GM12874 (cell line): ENCODE measurements around the gene CXorf58.
A peak's percentile ranks its signal among the peaks of the same experiment; 100 is the strongest.

Experiments
- TF ChIP-seq, protein P1 (sequence below): IDR thresholded peaks from 2 replicates; pipeline ENCODE4 v1.5.1; 2011; ENCODE audit warnings: low read depth, mild to moderate bottlenecking, control low read depth, low read length, moderate library complexity; ENCODE audit not compliant: insufficient read depth

CXorf58 gene

DNA sequence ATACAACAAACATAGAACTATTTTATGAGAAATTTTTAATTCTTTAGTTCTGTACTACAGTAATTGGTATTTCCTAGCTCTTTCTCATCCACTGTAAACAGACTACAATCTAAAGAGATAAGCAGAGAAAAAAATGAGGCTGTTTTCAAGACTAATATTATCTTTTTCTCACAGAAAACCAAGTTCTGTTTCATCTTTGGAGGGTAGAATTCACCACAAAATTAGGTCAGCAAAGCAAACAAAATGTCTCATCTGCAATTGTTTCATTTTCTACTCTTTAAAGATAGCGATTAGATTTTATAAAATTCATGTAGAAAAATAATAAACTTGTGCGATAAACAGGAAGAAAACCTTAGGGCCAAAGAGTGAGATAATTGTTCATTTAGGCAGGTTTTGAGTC, 10.8 kb upstream of the CXorf58 start:
- TF ChIP-seq, protein P1, sequence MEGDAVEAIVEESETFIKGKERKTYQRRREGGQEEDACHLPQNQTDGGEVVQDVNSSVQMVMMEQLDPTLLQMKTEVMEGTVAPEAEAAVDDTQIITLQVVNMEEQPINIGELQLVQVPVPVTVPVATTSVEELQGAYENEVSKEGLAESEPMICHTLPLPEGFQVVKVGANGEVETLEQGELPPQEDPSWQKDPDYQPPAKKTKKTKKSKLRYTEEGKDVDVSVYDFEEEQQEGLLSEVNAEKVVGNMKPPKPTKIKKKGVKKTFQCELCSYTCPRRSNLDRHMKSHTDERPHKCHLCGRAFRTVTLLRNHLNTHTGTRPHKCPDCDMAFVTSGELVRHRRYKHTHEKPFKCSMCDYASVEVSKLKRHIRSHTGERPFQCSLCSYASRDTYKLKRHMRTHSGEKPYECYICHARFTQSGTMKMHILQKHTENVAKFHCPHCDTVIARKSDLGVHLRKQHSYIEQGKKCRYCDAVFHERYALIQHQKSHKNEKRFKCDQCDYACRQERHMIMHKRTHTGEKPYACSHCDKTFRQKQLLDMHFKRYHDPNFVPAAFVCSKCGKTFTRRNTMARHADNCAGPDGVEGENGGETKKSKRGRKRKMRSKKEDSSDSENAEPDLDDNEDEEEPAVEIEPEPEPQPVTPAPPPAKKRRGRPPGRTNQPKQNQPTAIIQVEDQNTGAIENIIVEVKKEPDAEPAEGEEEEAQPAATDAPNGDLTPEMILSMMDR, result no peak

DNA sequence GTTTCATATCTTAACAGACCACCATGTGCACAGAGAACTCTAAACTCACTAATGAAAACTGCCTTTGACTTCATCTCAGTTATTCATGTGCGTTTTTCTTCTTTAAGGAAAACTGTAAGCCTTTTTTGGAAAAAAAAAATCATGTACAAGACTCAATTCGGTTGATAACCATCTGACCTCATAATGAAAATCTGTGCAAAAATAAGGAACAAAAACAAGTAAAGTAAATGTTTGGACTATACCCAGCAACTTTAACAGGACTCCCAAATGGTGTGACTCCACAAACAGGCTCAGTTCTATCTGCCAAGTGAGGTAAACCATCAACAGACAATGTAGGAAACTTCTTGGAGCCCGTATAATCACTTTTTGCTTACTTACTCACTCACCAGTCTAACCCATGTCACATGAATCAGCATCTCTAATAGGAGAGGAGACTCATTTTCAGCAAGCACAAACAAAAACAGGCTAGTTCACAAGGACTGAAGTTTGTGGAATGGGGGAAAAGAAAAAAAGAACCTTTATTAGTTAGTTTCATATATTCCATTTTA, 9.3 kb upstream of the CXorf58 start:
- TF ChIP-seq, protein P1, result no peak

DNA sequence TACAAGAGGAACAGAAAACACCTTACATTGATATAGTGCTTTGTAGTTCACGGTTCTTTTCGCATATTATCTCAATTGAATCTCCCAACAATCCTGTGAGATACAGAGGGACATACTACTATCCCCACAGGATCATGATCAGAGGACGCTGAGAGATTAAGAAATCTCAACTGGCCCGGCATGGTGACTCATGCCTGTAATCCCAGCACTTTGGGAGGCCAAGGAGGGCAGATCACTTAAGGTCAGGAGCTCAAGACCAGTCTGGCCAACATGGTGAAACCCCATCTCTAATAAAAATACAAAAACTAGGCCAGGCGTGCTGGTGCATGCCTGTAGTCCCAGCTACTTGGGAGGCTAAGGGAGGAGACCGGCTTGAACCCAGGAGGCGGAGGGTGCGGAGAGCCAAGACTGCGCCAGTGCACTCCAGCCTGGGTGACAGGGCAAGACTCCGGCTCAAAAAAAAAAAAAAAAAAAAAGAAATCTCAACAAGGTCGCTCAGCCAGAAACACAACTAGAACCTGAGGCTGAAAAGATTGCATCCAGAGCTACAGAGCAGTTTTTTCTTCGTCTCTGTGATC, 7.5 kb upstream of the CXorf58 start:
- TF ChIP-seq, protein P1, result no peak

DNA sequence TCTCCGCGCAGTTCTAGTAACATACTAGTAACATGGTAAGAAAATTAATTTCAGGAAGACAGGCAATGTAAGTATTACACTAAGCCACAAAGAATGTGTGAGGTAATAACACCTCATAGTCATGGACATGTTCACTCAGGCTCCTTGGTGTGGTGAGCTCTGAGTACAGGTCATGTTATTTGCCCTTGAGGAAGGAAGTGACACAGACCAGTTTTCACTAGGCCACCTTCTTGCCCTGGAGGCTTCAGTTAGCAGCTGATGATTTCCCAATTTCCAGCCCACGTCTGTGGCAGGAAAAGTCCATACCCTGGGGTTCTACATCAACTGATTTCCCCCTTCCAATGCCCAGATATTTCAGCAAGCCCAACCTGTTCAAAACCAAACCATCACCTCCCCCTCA, 6.7 kb upstream of the CXorf58 start:
- TF ChIP-seq, protein P1, result no peak

DNA sequence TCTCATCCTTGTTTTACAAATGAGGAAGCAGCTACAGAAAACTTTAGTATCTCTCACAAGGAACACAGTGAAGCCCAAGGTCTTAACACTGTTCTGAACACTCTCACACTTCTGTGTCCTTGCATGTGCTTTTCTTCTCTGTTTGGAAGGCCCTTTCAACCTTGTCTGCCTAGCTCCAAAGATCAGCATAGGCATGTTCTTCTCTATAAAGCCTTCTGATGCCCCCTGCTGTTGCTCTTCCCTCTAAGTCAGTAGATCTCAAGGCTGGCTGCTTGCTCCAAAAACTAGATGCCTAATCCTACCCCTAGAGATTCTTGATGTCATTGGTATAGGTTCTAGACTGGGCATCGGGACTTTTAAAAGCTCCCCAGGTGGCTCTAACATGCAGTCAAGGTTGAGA, 6.0 kb upstream of the CXorf58 start:
- TF ChIP-seq, protein P1, result peak; percentile 39; the same call in 1 of the 2 replicates

DNA sequence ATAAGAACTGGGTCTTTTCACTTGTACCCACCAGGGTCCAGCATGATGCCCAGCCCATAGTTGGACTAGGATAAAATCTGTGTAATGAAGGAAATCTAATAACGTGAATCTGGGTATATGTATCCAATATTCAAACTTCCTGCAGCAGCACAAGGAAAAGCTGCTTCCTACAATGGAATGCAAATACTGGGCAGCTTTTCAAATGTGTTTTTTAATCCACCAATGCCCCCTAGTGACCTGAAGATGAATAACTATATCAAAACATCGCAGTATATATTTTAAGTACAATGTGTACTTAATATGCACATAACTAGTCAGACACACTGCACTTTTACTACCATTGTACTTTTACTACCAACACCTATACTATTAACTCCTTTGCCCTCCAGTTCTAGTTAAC, 5.4 kb upstream of the CXorf58 start:
- TF ChIP-seq, protein P1, result peak; percentile 15; the same call in 1 of the 2 replicates

DNA sequence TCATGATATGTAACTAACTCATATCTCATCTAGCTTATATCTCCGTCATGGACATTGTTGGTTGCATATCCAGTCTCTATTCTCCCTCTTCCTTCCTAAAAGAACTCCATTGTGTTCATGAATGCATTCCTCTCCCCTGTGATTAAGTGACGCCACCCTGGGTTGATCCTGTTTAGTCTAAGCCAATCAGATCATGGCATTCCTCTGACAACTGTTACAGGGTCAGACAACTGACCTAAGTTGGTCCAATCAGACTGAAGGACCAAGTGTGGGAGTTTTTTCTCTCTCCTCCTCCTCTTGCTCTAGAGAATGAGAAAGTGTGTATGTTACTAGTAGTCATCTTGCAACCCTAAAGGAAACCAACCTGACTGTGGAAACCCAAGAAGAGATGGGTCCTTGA, 3.7 kb upstream of the CXorf58 start:
- TF ChIP-seq, protein P1, result no peak
